ENCODE measurements around the gene RERE.
A peak's percentile ranks its signal among the peaks of the same experiment; 100 is the strongest.

DNA sequence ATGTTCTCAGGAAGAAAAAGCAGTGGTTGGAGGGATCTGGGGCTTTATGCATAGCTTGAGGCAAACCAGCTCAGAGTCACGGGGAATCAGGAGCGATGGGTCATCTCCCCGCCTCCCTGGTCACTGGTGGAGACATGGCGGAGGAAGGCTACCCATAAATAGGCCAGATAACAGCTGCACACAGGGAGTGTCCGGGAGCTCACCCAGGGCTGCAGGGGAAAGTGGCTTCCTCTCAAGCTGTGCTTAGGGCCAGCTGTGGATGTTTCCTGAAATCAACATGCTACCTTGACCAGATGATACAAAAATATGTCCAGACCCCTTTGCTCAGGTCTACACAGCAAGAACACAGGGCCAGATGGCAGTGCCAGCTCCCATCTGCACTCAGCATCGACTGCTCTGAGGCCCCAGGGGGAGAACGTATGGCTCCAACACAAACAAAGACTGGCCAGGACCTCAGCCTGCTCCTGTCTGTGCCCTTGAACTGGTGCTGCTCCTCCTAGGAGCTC is 27.1 kb upstream of the RERE start:
- TF ChIP-seq CTCF (IDR thresholded peaks at IDR 0.05) = no peak
- no peak for TF ChIP-seq MAX (IDR thresholded peaks at IDR 0.05; ENCODE audit: low read depth)
- TF ChIP-seq NFIC (IDR thresholded peaks at IDR 0.05; ENCODE audit: borderline replicate concordance) = no peak
- no peak for TF ChIP-seq GABPA (IDR thresholded peaks at IDR 0.05; ENCODE audit: low read depth)
- no peak for TF ChIP-seq POLR2AphosphoS5 (IDR thresholded peaks at IDR 0.05; ENCODE audit: low read depth, low read length)
- TF ChIP-seq TAF1 (IDR thresholded peaks at IDR 0.05; ENCODE audit: borderline replicate concordance, low read depth, low read length) = no peak
- TF ChIP-seq CHD2 (IDR thresholded peaks at IDR 0.05; ENCODE audit: low read length, partially characterized antibody) = no peak
- TF ChIP-seq MXI1 (IDR thresholded peaks at IDR 0.05; ENCODE audit: low read depth, low read length) = no peak
- TF ChIP-seq ELF1 (IDR thresholded peaks at IDR 0.05) = no peak
- peak; percentile 4; the same call in 1 of the 2 replicates for TF ChIP-seq RAD21 (IDR thresholded peaks at IDR 0.05; ENCODE audit: low read length)
- TF ChIP-seq NRF1 (IDR thresholded peaks at IDR 0.05; ENCODE audit: low read depth, low read length) = no peak
- TF ChIP-seq FOSL2 (IDR thresholded peaks at IDR 0.05; ENCODE audit: borderline replicate concordance, low read depth) = no peak
- no peak for TF ChIP-seq SMC3 (IDR thresholded peaks at IDR 0.05; ENCODE audit: low read depth, low read length)

Data from SK-N-SH (cell line).